Smooth muscle cell (in vitro differentiated cells): ENCODE data around the gene GMCL1. TPM values are rescaled to one million over a fixed set of nuclear protein-coding genes. Genes with fewer than 3 reads are reported as not detected.

ENCODE experiments used
- DNase-seq: peaks from one replicate; lab custom pipeline; 2025; ENCODE audit not compliant: unreplicated experiment; lab: John Stamatoyannopoulos, UW
- H2AFZ ChIP-seq: fragments of 200-600 bp; sonication (generic); 2 replicates; pipeline ENCODE4 v1.6.0; 2016; ENCODE audit warnings: antibody characterized with exemption, low read depth, mild to moderate bottlenecking
- H3F3A ChIP-seq: fragments of 200-600 bp; sonication (generic); 2 replicates; pipeline ENCODE4 v1.6.0; 2017; ENCODE audit warnings: antibody characterized with exemption, low read depth
- H3K27ac ChIP-seq: fragments of 200-600 bp; sonication (generic); 2 replicates; pipeline ENCODE4 v1.5.1; 2016; ENCODE audit warnings: low read depth, mild to moderate bottlenecking
- H3K27me3 ChIP-seq: fragments of 200-600 bp; sonication (generic); 2 replicates; pipeline ENCODE4 v1.6.1; 2016; ENCODE audit warnings: low read depth, mild to moderate bottlenecking
- H3K36me3 ChIP-seq: fragments of 200-600 bp; sonication (generic); 2 replicates; pipeline ENCODE4 v1.5.1; 2016; ENCODE audit warnings: low read depth
- H3K4me1 ChIP-seq: fragments of 200-600 bp; sonication (generic); 2 replicates; pipeline ENCODE4 v1.5.1; 2016; ENCODE audit warnings: low read depth
- H3K4me2 ChIP-seq: fragments of 200-600 bp; sonication (generic); 2 replicates; pipeline ENCODE4 v1.6.0; 2016; ENCODE audit warnings: mild to moderate bottlenecking
- H3K4me3 ChIP-seq: fragments of 200-600 bp; sonication (generic); 2 replicates; pipeline ENCODE4 v1.5.1; 2016; ENCODE audit warnings: mild to moderate bottlenecking
- H3K79me2 ChIP-seq: fragments of 200-600 bp; sonication (generic); 2 replicates; pipeline ENCODE4 v1.6.0; 2016; ENCODE audit warnings: low read depth, mild to moderate bottlenecking
- H3K9ac ChIP-seq: fragments of 200-600 bp; sonication (generic); 2 replicates; pipeline ENCODE4 v1.6.0; 2016; ENCODE audit warnings: low read depth
- H3K9me3 ChIP-seq: fragments of 200-600 bp; sonication (generic); replicated peaks from 2 replicates; pipeline ENCODE4 v1.5.1; 2016; ENCODE audit warnings: low read depth
- H4K20me1 ChIP-seq: fragments of 200-600 bp; sonication (generic); 2 replicates; pipeline ENCODE4 v1.6.0; 2016; ENCODE audit warnings: low read depth
- WGBS: methylation state at CpG from one replicate; pipeline ENCODE4 v1.1.7; 2016; ENCODE audit warnings: low lambda C conversion rate; 5-methylcytosine and 5-hydroxymethylcytosine counted together
- polyA plus RNA-seq: library from polyadenylated mRNA; unstranded; fragments of >200 nt; fragmentation: Nextera tagmentation; extraction: Ambion mirVana; gene quantifications from 2 replicates; pipeline ENCODE4 v1.2.1, GENCODE V29; 2016
- total RNA-seq: library from RNA; depleted of rRNA; stranded (reverse); fragments of >200 nt; gene quantifications from 2 replicates; pipeline ENCODE4 v1.2.3, GENCODE V29; 2014
- TF ChIP-seq, protein P1 (sequence below): fragments of 200-600 bp; sonication (generic); IDR thresholded peaks from 2 replicates; pipeline ENCODE4 v1.5.1; 2017; ENCODE audit warnings: borderline replicate concordance, mild to moderate bottlenecking, antibody characterized with exemption; ENCODE audit not compliant: insufficient read depth, poor library complexity, severe bottlenecking

Gene GMCL1
- total and polyA plus RNA-seq, 2 experiments from 2014 or later: 10.4 to 10.6 TPM

DNA sequence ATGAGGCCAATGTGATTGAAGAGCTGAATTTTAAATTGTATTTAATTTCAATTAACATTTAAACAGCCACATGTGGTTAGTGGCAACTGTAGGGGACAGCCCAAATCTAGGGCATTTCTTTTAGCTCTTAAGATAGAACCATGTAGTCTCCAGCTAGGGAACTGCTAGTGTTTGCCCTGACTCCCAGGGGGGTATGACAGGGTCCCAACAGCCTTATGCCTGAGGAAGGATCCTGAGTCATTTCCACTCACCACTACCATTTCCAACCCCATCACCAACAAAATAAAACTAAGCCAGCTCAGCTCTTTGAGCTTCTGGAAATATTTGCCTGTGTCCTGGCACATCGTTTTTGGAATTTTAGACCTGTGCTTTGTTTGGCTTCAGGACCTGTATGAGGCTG lies 13.7 kb upstream of the GMCL1 start:
- Histone ChIP-seq H3K4me1 (no peaks in the 10 kb centered on the region), H3K9ac (no peak overlapping the region), H3K36me3 (peaks cover 3% of the 10 kb centered on the region), H3K4me3 (no peak overlapping the region), H3K4me2 (no peak overlapping the region), H3K27ac (no peak overlapping the region), H3K9me3 (no peaks in the 10 kb centered on the region), H3F3A (no peaks in the 10 kb centered on the region), H4K20me1 (no peaks in the 10 kb centered on the region), H3K79me2 (no peaks in the 10 kb centered on the region), H2AFZ (no peak overlapping the region), H3K27me3 (no peaks in the 10 kb centered on the region)
- whole genome bisulfite sequencing: 89% methylated on average over 1 of the region's 1 CpG
- TF ChIP-seq, protein P1, sequence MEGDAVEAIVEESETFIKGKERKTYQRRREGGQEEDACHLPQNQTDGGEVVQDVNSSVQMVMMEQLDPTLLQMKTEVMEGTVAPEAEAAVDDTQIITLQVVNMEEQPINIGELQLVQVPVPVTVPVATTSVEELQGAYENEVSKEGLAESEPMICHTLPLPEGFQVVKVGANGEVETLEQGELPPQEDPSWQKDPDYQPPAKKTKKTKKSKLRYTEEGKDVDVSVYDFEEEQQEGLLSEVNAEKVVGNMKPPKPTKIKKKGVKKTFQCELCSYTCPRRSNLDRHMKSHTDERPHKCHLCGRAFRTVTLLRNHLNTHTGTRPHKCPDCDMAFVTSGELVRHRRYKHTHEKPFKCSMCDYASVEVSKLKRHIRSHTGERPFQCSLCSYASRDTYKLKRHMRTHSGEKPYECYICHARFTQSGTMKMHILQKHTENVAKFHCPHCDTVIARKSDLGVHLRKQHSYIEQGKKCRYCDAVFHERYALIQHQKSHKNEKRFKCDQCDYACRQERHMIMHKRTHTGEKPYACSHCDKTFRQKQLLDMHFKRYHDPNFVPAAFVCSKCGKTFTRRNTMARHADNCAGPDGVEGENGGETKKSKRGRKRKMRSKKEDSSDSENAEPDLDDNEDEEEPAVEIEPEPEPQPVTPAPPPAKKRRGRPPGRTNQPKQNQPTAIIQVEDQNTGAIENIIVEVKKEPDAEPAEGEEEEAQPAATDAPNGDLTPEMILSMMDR: no peak
- no peak for DNase-seq

GRCh38 chr2:69816923-69817542 lies 12.4 kb upstream of the GMCL1 start:
- Histone ChIP-seq H3K4me1 (no peaks in the 10 kb centered on the region), H3K27me3 (no peaks in the 10 kb centered on the region), H4K20me1 (no peaks in the 10 kb centered on the region), H3K9me3 (no peaks in the 10 kb centered on the region), H3K79me2 (no peaks in the 10 kb centered on the region), H3F3A (no peaks in the 10 kb centered on the region), H3K4me2 (no peak overlapping the region), H3K9ac (no peak overlapping the region), H3K4me3 (no peak overlapping the region), H3K36me3 (peaks cover 3% of the 10 kb centered on the region), H3K27ac (no peak overlapping the region), H2AFZ (no peak overlapping the region)
- 35% methylated on average over 3 of the region's 3 CpGs for WGBS
- TF ChIP-seq, protein P1: peak; percentile 91
- DNase-seq: no peak

DNA sequence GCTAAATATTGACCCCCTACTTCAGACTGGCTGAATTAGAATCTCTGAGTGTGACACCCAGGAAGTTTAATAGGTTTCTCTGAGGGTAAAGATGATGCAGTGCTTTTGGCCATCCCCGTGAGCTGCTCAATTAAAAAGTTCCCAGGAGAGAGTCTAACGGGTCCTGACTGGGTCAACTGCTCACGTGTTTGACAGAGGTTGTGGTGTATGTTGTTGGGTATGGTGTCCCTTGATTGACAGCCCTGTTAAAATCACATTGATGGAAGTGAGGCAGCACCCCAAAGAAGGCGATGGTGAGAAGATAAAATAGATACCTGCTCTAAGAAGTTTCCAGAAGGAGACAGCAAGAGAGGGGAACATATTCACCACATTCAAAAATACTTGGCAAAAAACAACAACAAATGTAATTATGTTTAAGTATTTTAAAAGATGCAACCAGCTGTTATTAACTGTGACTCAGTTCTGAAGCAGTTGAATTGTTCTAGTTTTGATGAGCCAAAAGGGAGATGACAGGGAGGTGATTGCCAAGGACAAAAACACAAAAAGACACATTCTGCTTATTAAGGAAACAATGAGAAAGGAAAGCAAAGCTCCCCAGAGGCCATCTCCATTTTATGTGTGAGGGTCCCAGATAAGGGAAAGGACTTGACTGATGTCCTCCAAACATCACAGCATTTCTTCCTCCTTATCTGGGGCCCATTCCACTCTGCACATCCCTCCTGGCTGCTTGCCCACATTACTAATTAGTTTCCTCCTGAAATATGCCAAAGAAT lies 11.5 kb upstream of the GMCL1 start:
- no peaks in the 10 kb centered on the region for H3K9me3 ChIP-seq
- H3K36me3 ChIP-seq: peaks cover 3% of the 10 kb centered on the region
- no peaks in the 10 kb centered on the region for H3F3A ChIP-seq
- no peak overlapping the region for H3K4me3 ChIP-seq
- no peaks in the 10 kb centered on the region for H3K27me3 ChIP-seq
- no peak for DNase-seq
- H3K27ac ChIP-seq: no peak overlapping the region
- no peak overlapping the region for H3K4me2 ChIP-seq
- no peak overlapping the region for H3K9ac ChIP-seq
- H3K4me1 ChIP-seq: no peaks in the 10 kb centered on the region
- TF ChIP-seq, protein P1: no peak
- H3K79me2 ChIP-seq: no peaks in the 10 kb centered on the region
- no peak overlapping the region for H2AFZ ChIP-seq
- no peaks in the 10 kb centered on the region for H4K20me1 ChIP-seq
- 76% methylated on average over 4 of the region's 4 CpGs for WGBS
